Right lung (tissue), 10 donors: Measurements from ENCODE around the gene PVALEF. TPM values are rescaled to one million over a fixed set of nuclear protein-coding genes. Genes with fewer than 3 reads are reported as not detected.

ENCODE experiments used
- DNase-seq, 2 donors: peaks; one replicate each; pipeline ENCODE4 v3.0.0-alpha.2; 2013
- long read RNA-seq, 8 donors: transcript quantifications; one replicate each; lab custom pipeline, GENCODE V29; 2026
- polyA plus RNA-seq, 5 donors: library from polyadenylated mRNA; unstranded; fragments of 120-200 nt; gene quantifications; one replicate each; pipeline versions ENCODE4 v1.2.1 to v1.2.3, GENCODE V29; 2013; ENCODE audit warnings: inconsistent platforms in 1 of 5, low replicate concordance in 1 of 5; ENCODE audit not compliant: insufficient read length in 5 of 5, insufficient read depth in 1 of 5

PVALEF gene
- under 1 TPM in 3 of 5 donors, not detected in 2; 0.13 to 0.35 (median 0.23) TPM for polyA plus RNA-seq
- long read RNA-seq, donor 1, result 0 reads
- long read RNA-seq, donor 2, result 0 reads
- long read RNA-seq, donor 3, result 0 reads
- long read RNA-seq, donor 4, result 0 reads
- long read RNA-seq, donor 5, result 0 reads
- long read RNA-seq, donor 6, result 0 reads
- long read RNA-seq, donor 7, result 0 reads
- long read RNA-seq, donor 8, result 0 reads

- no peak for DNase-seq
Observed at GRCh38 chr17:81165246-81166032, at the start of gene PVALEF. Gene PVALEF, plus strand, starts transcription at chr17:81165507. Its CDS starts 15,720 bp downstream, at chr17:81181227.

DNA sequence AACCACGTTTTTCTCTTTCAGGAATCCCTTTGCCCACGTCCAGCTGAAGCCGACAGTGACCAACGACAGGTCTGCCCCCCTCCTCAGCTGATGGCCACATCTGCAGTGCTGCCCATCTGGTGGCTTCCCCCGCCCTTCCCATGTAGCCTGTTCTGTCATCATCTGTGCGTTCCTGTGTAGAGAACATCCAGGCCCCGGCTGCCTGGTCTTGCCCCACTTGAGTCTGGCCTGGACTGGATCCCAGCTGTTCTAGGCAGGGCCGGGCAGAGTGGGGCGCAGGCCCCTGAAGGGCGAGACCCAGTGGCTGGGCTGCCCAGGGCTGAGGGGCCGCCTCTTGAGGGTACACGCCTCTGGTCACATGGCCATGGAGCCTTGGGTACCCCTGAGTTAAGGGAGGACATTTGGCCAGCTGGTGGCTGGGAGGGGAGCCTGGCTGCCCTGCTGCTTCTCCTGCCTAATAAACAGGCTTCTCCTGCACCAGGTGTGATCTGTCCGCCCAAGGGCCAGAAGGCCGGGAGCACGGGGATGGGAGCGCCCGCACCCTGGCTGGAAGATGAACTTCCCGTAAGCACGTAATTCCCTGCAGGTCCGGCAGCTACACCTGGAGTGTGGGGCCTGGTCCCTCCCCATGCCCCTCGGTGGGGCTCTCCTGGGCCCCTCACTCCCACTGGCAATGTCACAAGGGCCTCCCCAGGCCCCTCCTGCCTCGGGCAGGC is 49.4 kb upstream of the PVALEF start:
- no peak for DNase-seq

GRCh38 chr17:81116704-81117103 is 48.6 kb upstream of the PVALEF start:
- no peak for DNase-seq

DNA sequence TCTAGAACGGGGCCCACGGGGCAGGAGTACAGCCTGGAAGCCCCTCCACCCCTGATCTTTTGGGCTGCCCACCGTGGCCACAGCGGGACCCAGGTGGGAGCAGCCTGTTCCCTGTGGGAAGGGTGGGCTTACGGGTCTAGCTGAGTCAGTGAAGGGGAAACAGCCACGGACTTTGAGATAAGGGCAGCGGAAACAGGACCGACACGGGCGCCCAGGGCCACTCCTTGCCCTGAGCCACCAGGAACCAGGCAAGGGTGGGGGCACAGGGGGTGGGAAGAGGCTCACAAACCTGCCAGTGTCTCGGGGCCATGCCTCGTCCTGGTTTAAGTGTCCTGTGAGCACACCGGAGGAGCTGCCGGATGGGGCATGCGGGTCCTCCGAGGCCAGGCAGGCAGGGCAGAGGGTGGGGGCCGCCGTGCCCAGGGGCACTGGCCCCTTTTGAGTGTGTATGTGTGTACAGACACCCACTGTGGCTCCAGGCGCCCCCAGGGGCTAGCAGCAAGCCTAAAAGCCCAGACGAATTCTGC is 47.6 kb upstream of the PVALEF start:
- no peak for DNase-seq

DNA sequence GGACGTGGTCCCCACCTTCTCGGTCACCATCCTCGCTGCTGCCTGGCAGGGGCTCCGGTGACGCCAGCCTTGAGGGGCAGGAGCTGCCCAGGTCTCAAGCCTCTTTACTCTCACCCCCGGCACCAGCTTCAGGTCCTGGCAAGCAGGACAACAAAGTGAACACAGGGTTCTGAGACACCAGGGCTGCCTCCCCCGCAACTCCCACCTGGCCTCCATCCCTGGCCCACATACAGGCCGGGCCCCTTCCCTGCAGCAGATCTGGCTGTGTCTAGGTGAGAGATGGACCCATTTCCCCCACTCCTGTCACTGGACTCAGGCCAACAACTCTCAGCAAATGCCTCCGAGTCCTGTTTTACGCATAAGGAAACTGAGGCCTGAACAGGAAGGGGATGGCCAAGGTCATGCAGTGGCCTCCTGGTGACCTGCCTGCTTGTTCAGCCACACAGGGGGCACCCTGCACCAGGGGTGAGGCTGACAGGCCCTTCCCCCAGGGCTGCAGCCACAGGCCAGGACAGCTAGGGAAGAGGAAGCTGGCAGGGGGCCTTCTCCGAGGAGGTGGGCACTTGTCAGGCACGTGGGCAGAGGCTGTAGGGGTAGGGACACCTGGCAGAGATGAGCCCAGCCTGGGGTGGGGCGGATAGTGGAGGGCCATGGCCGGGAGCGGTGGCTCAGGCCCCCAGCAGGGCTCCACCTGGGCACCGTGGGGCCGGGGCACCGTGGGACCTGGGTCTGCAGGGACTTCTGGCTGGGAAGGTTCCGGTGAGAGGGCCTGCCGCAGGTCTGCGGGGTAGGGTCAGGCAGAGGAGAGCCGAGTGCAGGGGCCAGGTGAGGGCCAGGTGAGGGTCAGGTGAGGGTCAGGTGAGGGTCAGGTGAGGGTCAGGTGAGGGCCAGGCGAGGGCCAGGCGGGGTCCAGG is 46.7 kb upstream of the PVALEF start:
- no peak for DNase-seq

DNA sequence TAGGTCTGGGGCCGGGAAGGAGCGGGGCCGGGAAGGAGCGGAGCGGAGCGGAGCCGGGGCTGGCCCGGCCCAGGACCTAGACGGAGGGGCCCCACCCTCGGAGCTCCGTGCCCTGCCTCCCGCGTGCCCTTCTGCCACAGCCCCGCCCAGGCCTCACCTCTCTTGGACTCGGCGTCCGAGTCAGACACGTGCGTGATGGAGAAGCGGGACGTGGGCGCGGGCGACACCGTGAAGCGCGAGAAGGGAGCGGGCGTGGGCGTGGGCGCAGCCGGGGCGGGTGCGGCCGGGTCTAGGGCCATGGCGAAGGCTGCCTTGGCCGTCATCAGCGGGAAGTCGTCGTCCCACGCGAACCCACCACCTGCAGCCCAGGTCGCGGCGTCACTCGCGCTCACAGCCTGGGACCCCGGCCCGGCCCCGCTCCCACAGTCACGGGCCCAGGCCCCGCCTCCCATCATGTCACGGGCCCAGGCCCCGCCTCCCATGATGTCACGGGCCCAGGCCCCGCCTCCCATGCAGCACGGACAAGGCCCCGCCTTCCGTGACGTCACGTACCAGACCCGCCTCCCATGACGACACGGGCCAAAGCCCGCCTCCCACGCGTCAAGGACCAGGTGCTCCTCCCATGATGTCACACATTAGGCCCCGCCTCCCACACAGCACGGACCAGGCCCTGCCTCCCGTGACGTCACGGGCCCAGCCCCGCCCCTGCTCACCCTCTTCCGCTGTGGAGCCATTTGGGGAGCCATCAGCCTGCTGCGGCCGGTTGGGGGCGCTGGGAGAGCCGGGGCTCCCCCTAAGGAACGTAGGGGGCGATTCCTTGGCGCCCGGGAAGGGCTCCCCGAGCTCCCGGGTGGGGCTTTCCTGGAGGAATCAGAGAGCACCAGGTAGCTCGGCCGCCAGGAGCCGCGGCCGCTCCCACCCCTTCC is 45.8 kb upstream of the PVALEF start:
- DNase-seq, result peak; percentile 64 to 69

GRCh38 chr17:81120149-81120484 is 45.2 kb upstream of the PVALEF start:
- DNase-seq, result no peak

- no peak for DNase-seq
Observed at GRCh38 chr17:81120695-81121621, 44.3 kb upstream of the PVALEF start.

GRCh38 chr17:81121841-81122733 is 43.2 kb upstream of the PVALEF start:
- DNase-seq, result no peak

DNA sequence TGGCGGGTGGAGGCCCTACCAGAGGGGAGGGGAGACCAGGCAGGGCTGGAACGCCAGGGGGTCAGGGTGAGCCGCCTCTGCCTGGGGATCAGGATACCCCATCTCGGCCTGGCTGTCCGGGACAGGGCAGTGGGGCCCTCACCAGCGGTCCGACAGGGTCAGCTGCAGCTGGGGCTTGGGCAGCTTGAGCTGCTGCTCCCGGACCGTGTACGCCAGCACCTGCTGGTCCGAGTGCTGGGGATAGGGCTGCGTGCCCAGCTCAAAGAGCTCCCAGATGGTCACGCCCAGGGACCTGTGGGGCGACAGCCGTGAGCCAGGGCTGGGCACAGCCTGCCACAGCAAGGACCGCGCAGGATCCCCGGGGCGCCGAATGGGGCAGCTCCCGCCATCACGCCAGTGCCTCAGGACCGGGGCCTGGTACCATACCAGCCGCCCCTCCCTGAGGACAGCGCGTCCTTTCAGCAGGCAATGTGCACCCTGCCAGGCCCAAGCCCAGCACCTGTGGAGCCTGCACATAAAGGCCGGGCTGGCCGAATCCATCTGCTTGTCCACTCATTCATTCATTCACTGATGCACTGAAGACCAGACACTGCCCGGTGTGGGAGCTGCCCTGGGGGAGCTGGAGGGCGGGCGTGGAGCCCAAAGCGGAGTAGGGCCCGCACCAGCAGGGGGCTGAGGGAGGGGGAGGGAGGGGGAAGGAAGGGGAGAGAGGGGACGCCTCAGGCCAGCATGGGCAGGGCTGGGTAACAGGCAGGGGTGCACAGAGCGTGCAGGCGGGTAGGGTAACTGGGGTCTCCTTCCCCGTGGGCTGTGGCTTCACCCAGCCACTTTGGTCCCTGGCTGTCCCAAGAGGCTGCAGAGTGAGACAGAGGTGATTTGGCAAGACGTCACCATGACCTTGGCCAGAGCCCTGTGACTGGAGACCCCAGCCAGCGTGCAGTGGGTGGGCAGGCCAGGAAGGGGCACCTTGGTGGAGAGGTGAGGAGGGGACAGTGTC is 42.0 kb upstream of the PVALEF start:
- DNase-seq, result no peak

DNA sequence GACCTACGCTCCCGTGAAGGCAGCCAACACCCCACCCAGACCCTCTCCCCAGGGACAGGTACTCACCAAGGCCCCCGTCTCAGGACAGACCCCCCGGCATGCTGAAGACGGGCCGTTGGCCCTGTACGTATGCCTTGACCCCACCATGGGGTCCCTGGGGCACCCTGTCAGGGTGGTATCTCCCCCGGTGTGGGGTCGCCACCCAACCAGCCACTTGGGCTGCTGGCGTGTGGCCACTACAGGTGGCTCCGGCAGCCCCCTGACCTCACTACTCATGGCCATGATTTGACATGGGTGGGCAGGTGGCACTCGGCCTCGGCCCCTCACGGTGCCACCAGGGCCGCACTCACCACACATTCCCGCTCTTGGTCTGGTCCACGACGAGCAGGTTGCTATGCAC is 40.9 kb upstream of the PVALEF start:
- no peak for DNase-seq

DNA sequence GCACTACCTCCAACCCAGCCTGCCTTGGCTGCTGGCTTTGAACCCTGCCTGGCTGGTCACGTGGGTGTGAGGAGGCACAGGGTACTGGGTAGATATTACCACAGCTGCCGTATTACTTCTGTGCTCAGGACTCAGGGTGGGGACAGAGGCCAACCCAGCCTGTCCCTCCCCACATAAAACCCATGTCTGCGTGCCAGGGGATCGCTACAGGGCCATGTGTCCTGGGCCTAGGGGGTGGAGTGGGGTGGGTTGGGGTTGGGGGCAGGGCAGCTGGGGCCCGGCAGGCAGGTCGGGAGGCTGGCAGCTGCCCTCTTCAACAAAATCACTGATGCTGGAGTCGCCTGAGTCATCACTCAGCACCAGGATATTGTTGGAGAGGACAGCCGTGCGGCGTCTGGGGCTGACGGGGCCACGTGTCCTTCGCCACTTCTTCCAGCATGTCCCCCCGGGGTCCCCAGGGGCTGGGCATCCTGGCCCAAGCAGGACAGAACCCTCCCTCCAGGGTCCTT is 39.7 kb upstream of the PVALEF start:
- DNase-seq, result no peak

DNA sequence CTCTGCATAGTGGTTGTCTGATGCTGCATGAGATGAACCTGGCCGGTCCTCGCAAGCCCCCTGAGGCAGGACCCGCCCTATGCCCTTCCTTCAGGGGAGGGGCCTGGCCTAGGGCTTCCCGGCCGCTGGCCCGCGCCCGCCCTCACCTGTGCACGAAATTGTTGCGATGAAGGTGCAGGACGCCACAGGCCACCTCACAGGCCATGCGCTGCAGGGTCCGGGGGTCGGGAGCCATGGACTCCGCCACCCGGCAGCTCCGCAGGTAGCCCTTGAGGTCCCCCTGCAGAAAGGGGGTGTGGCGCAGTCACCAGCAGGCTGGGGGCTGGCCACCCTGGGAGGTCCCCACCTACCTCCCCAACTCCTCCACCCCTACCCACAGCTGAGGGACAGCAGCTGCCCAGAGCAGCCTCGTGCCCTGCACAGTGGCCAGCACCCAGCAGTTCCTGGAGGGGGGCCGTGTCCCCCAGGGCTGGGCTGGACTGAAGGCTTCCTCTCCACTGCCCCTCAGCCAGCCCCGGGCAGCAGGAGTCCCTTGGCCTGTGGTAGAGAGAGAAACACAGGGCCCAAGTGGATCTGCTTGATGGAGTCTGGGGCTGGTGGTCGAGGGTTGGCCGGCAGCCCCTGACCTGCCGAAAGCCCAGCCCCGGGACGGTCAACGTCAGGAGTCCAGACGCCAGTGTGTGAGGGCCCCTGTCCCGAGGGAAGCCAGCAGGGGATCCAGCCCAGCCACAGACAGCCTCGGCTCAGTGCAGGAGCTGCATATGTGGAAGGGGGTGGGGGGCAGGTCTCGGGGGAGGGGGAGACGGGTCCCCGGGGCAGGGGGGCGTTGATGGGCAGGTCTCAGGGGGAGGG is 38.8 kb upstream of the PVALEF start:
- DNase-seq, result no peak

GRCh38 chr17:81127133-81127455 is 38.2 kb upstream of the PVALEF start:
- no peak for DNase-seq

DNA sequence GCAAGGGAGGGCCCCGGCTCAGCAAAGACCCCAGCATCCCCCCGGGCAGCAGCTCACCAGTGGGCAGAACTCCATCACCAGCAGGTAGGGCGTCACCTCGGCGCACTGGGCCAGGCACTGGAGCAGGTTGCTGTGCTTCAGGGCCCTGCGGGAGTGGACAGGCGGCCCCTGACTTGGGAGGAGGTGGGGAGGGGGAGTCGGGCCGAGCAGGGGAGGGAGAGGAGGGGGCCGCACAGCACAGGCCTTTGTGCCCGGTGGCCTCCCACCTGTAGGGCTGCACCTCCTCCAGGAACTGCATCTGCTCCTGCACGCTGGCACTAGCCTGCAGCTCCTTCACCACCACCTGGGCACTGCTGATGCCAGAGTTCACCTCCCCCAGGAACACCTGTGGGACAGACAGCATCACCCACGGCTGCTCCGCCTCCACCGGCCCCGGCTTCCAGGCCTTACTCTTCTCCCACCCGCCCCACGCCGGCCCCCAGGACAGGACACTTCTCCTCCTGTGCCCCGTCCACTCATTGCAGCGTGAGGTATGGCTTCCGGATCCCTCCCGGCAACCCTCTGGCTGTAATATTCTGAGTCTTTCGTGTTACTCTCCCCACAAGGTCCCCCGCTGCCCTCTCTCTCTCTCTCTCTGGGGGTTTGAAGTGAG is 37.7 kb upstream of the PVALEF start:
- DNase-seq, result no peak
